HG03095 (cell line): ENCODE data around the gene SLC2A14.

Experiments
- ATAC-seq: cut with Tn5 transposase; IDR thresholded peaks from one replicate; pipeline ENCODE4 v1.9.1; 2021; ENCODE audit warnings: moderate library complexity; ENCODE audit not compliant: unreplicated experiment

Gene SLC2A14

GRCh38 chr12:7769999-7770398 is 102.7 kb downstream of the SLC2A14 start:
- ATAC-seq = no peak
